ENCODE measurements around the gene APOBEC3H. TPM values are rescaled to one million over a fixed set of nuclear protein-coding genes. Genes with fewer than 3 reads are reported as not detected.

Gene APOBEC3H
- total RNA-seq, 4 donors from 2014 or later: 0.67 TPM; not detected in 3

- no peaks in the 10 kb centered on the region for H3K4me1 ChIP-seq
- no peak overlapping the region for H3K4me3 ChIP-seq (replicated peaks in 1 of 3)
- intact Hi-C loops (cut with DNase I): loop anchor here (5.0 to 10.0 kb wide), 2 partner anchors 257 to 349 kb away; no protein-coding TSS in a partner anchor
- 23 to 27% methylated on average over 32 of the region's 33 CpGs for WGBS, 2 donors
- no peak for TF ChIP-seq POLR2A (IDR thresholded peaks at IDR 0.05)
- H3K27me3 ChIP-seq: no peaks in the 10 kb centered on the region
- no peak overlapping the region for H3K27ac ChIP-seq
- no peaks in the 10 kb centered on the region for H3K36me3 ChIP-seq
- no peaks in the 10 kb centered on the region for H3K9me3 ChIP-seq
- DNase-seq: no peak
These were observed 26.9 kb downstream of the APOBEC3H start for GRCh38 chr22:39123751-39124581.

DNA sequence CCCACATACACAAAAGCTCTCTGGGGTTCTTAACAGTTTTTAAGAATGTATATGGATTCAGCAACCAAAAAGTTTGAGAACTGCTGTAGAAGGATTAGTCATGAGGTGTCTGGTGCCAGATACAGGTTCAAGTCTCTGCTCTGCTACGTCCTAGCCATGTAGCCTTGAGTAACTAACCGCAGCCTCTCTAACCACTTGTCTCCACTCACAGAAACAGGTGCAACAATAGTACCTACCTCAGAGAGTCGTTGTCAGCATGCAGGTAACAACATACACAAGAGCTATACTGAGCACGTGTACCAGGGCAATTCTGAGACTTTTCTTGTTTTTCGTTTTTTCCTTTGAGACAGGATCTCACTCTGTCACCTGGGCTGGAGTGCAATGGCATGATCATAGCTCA is 28.6 kb downstream of the APOBEC3H start:
- H3K4me1 ChIP-seq: no peaks in the 10 kb centered on the region
- no peaks in the 10 kb centered on the region for H3K36me3 ChIP-seq
- intact Hi-C loops (cut with DNase I): loop anchor here (10.0 kb wide), 1 partner anchor 351 kb away; no protein-coding TSS in a partner anchor
- no peaks in the 10 kb centered on the region for H3K27me3 ChIP-seq
- no peaks in the 10 kb centered on the region for H3K9me3 ChIP-seq
- DNase-seq: no peak
- H3K27ac ChIP-seq: no peak overlapping the region
- 73% methylated on average over 5 of the region's 5 CpGs for WGBS, 2 donors
- no peak overlapping the region for H3K4me3 ChIP-seq (replicated peaks in 1 of 3)
- TF ChIP-seq CTCF (IDR thresholded peaks at IDR 0.05) (no peak), POLR2A (IDR thresholded peaks at IDR 0.05) (no peak)

- peaks cover 0 to 4% of the 10 kb centered on the region in 2 donors for H3K4me1 ChIP-seq
- H3K4me3 ChIP-seq (replicated peaks in 1 of 3): no peak overlapping the region
- no peaks in the 10 kb centered on the region for H3K27me3 ChIP-seq
- peaks cover 8 to 11% of the 10 kb centered on the region in 2 donors for H3K36me3 ChIP-seq
- no peak overlapping the region for H3K27ac ChIP-seq
- TF ChIP-seq POLR2A (IDR thresholded peaks at IDR 0.05) (no peak), CTCF (IDR thresholded peaks at IDR 0.05) (no peak)
- intact Hi-C loops (cut with DNase I): loop anchor here (10.0 kb wide), 1 partner anchor 354 kb away; no protein-coding TSS in a partner anchor
- no peak for DNase-seq
- no peaks in the 10 kb centered on the region for H3K9me3 ChIP-seq
- 93 to 98% methylated on average over 6 of the region's 6 CpGs for WGBS, 2 donors
These were observed 31.5 kb downstream of the APOBEC3H start for GRCh38 chr22:39128508-39128907.

DNA sequence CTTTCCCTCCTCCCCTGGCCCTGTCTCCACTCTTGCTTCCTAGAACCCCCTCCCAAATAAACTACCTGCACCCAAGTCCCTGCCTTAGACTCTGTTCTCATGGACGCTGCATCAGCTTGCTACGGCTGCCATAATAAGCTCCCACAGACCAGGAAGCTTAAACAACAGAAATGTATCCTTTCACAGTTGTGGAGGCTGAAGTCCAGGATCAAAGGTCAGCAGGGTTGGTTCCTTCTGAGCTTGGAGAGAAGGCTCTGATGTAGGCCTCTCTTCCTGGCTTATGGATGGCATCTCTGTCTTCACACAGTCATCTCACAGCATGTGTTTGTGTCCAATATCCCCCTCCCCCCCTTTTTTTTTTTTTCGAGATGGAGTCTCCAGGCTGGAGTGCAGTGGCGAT is 32.0 kb downstream of the APOBEC3H start:
- 90 to 97% methylated on average over 4 of the region's 4 CpGs for WGBS, 2 donors
- TF ChIP-seq POLR2A (IDR thresholded peaks at IDR 0.05) (no peak), CTCF (IDR thresholded peaks at IDR 0.05) (no peak)
- H3K27me3 ChIP-seq: no peaks in the 10 kb centered on the region
- H3K4me1 ChIP-seq: peaks cover 0 to 4% of the 10 kb centered on the region in 2 donors
- no peaks in the 10 kb centered on the region for H3K9me3 ChIP-seq
- intact Hi-C loops (cut with DNase I): loop anchor here (10.0 kb wide), 1 partner anchor 354 kb away; no protein-coding TSS in a partner anchor
- H3K27ac ChIP-seq: no peak overlapping the region
- DNase-seq: no peak
- peaks cover 11 to 13% of the 10 kb centered on the region in 2 donors for H3K36me3 ChIP-seq
- H3K4me3 ChIP-seq (replicated peaks in 1 of 3): no peak overlapping the region

- Histone ChIP-seq H3K36me3 (peaks cover 11 to 16% of the 10 kb centered on the region in 2 donors), H3K27me3 (no peaks in the 10 kb centered on the region), H3K4me1 (peaks cover 0 to 4% of the 10 kb centered on the region in 2 donors), H3K27ac (no peak overlapping the region), H3K9me3 (no peaks in the 10 kb centered on the region), H3K4me3 (replicated peaks in 1 of 3) (no peak overlapping the region)
- WGBS, 2 donors: 85 to 93% methylated on average over 9 of the region's 9 CpGs
- no peak for TF ChIP-seq CTCF (IDR thresholded peaks at IDR 0.05)
- TF ChIP-seq POLR2A (IDR thresholded peaks at IDR 0.05): no peak
- no peak for DNase-seq
- intact Hi-C loops (cut with DNase I): loop anchor here (10.0 kb wide), 1 partner anchor 355 kb away; no protein-coding TSS in a partner anchor
These were observed 32.7 kb downstream of the APOBEC3H start for GRCh38 chr22:39129746-39130145.

Measured in thyroid gland (tissue), 4 donors.